ENCODE results near the gene COX8C. TPM values are rescaled to one million over a fixed set of nuclear protein-coding genes. Genes with fewer than 3 reads are reported as not detected.

The COX8C gene
- total and polyA plus RNA-seq, 2 of the 8 experiments (the other 6 are each of a cell fraction or from before 2014, with no cell fraction given), result not detected

DNA sequence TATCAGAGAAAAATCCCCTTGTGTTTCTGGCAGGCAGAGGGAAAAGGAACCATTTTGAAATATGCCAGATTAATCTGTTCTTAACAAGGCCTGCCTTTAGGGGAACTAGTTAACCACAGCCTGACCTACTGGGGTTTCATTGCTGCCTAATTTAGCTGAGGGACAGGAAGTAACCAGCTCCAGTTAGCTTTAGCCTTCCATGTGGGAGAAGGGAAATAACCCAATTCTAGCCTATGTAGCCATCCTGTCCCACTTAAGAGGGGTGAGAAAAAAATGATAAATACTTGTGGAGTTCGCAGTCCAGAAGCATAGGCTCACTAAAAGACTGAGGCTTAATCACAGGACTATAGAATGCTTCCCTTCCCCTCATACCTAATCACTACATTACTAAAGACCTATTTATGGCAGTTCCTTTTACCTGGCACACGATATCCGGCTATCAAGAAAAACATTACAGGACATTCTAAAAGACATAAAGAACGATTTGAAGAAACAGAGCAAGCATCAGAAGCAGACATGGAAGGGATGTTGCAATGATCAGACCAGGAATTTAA is 22.8 kb downstream of the COX8C start (continued):
- TF ChIP-seq NANOG (IDR thresholded peaks at IDR 0.05; ENCODE audit: insufficient read depth, low read depth, low read length, poor library complexity, severe bottlenecking), result no peak

All from H1 (cell line).